Neuronal stem cell (in vitro differentiated cells): ENCODE measurements around the gene MEGF11.

Experiments
- DNase-seq: peaks from one replicate; pipeline ENCODE4 v3.0.0-alpha.2; 2013; ENCODE audit warnings: low spot score
- H2AFZ ChIP-seq: one replicate; pipeline ENCODE4 v1.6.1; 2013; ENCODE audit warnings: mild to moderate bottlenecking, low read length, inconsistent platforms
- H2AK5ac ChIP-seq: 2 replicates; pipeline ENCODE4 v1.6.1; 2013; ENCODE audit warnings: low read depth, mild to moderate bottlenecking, inconsistent platforms, low read length, moderate library complexity, mixed read lengths
- H2BK120ac ChIP-seq: 2 replicates; pipeline ENCODE4 v1.6.1; 2013; ENCODE audit warnings: low read depth, mild to moderate bottlenecking, inconsistent platforms, low read length, moderate library complexity, mixed read lengths
- H2BK12ac ChIP-seq: one replicate; pipeline ENCODE4 v1.6.1; 2013; ENCODE audit warnings: low read length, inconsistent platforms
- H2BK15ac ChIP-seq: 2 replicates; pipeline ENCODE4 v1.6.1; 2013; ENCODE audit warnings: mild to moderate bottlenecking, low read length, inconsistent platforms, mixed read lengths
- H2BK5ac ChIP-seq: one replicate; pipeline ENCODE4 v1.6.1; 2013; ENCODE audit warnings: inconsistent platforms, mild to moderate bottlenecking, low read length, moderate library complexity
- H3K14ac ChIP-seq: one replicate; pipeline ENCODE4 v1.6.1; 2013; ENCODE audit warnings: low read length, inconsistent platforms
- H3K18ac ChIP-seq: 2 replicates; pipeline ENCODE4 v1.6.1; 2013; ENCODE audit warnings: low read length, inconsistent platforms
- H3K23ac ChIP-seq: 2 replicates; pipeline ENCODE4 v1.6.1; 2013; ENCODE audit warnings: low read depth, mild to moderate bottlenecking, mixed read lengths, low read length, inconsistent platforms; ENCODE audit not compliant: poor library complexity
- H3K27ac ChIP-seq: replicated peaks from 3 replicates; pipeline ENCODE4 v1.5.1; 2013; ENCODE audit warnings: low read length, inconsistent platforms
- H3K27me3 ChIP-seq, 3 experiments: 2 replicates each; pipeline ENCODE4 v1.6.1; 2013; ENCODE audit warnings: low read length in 3 of 3, mild to moderate bottlenecking in 2 of 3, inconsistent platforms in 1 of 3, low read depth in 1 of 3, mixed read lengths in 1 of 3, moderate library complexity in 1 of 3; ENCODE audit not compliant: control insufficient read depth in 3 of 3, insufficient read depth in 3 of 3
- H3K36me3 ChIP-seq, 2 donors: replicated peaks in 1 of 2; 2 replicates each; pipeline ENCODE4 v1.6.1; 2013; ENCODE audit warnings: low read length in 2 of 2; ENCODE audit not compliant: control insufficient read depth in 2 of 2, insufficient read depth in 2 of 2
- H3K4ac ChIP-seq: 2 replicates; pipeline ENCODE4 v1.6.1; 2013; ENCODE audit warnings: inconsistent platforms, mild to moderate bottlenecking, low read length, moderate library complexity
- H3K4me1 ChIP-seq, 2 donors: 1 replicate in 1 of 2; 2 replicates in 1 of 2; pipeline ENCODE4 v1.6.1; 2013; ENCODE audit warnings: low read length in 2 of 2, low read depth in 1 of 2; ENCODE audit not compliant: control insufficient read depth in 2 of 2, insufficient read depth in 1 of 2
- H3K4me2 ChIP-seq: one replicate; pipeline ENCODE4 v1.6.1; 2013; ENCODE audit warnings: mild to moderate bottlenecking, low read length, inconsistent platforms; ENCODE audit not compliant: insufficient read depth, poor library complexity, severe bottlenecking
- H3K4me3 ChIP-seq, 2 donors: 2 replicates each; pipeline ENCODE4 v1.5.1; 2013; ENCODE audit warnings: low read length in 2 of 2, mild to moderate bottlenecking in 2 of 2, inconsistent platforms in 1 of 2, moderate library complexity in 1 of 2
- H3K79me1 ChIP-seq: one replicate; pipeline ENCODE4 v1.6.1; 2013; ENCODE audit warnings: low read depth, mild to moderate bottlenecking, inconsistent platforms, low read length, moderate library complexity
- H3K9ac ChIP-seq: one replicate; pipeline ENCODE4 v1.6.1; 2013; ENCODE audit warnings: mild to moderate bottlenecking, low read depth, low read length, inconsistent platforms; ENCODE audit not compliant: poor library complexity
- H3K9me3 ChIP-seq, 2 donors: replicated peaks in 1 of 2; 2 replicates each; pipeline versions ENCODE3 to v1.6.1; 2013; ENCODE audit warnings: low read length in 2 of 2, mild to moderate bottlenecking in 2 of 2, inconsistent platforms in 1 of 2, low read depth in 1 of 2, mixed read lengths in 1 of 2, moderate library complexity in 1 of 2; ENCODE audit not compliant: control insufficient read depth in 2 of 2, insufficient read depth in 1 of 2
- H4K8ac ChIP-seq: one replicate; pipeline ENCODE4 v1.6.1; 2013; ENCODE audit warnings: low read depth, mild to moderate bottlenecking, inconsistent platforms, low read length, moderate library complexity
- H4K91ac ChIP-seq: one replicate; pipeline ENCODE4 v1.6.1; 2013; ENCODE audit warnings: low read length, low read depth, mild to moderate bottlenecking, inconsistent platforms; ENCODE audit not compliant: poor library complexity
- WGBS, 2 donors: extraction: QIAGEN DNeasy Blood & Tissue Kit; methylation state at CpG; one replicate each; pipeline ENCODE4 v1.1.7; 2013; ENCODE audit warnings: missing lambda C conversion rate in 2 of 2, mixed read lengths in 1 of 2; ENCODE audit not compliant: insufficient read length in 2 of 2, insufficient replicate concordance in 1 of 2; ENCODE audit errors: extremely low coverage in 2 of 2; 5-methylcytosine and 5-hydroxymethylcytosine counted together

MEGF11 gene

DNA sequence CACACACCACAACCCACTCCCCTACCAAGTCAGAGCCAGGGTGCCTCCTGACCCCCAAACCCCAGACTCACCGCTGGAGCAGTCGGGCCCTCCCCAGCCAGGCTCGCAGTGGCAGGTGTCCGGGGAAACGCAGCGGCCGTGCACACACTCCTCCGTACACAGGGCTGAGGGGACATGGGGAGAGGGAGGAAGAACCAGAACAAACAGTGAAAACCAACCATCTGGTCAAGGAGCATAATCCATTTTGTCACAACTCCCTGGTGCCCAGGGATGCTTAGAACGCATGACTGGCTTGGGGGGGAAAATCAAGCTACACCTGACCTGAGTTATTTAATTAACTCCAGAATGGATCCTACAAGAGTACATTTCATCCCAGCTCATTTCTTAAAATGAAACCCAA is 159.2 kb downstream of the MEGF11 start:
- peak overlapping the region; percentile 44 for H4K91ac ChIP-seq
- no peak overlapping the region for H3K4me3 ChIP-seq
- H3K36me3 ChIP-seq: no peaks in the 10 kb centered on the region
- WGBS, 2 donors: no CpG with 5 or more reads among the region's 9 CpGs
- no peak overlapping the region for H3K27ac ChIP-seq
- peaks cover 0 to 47% (median under 1%) of the 10 kb centered on the region in 3 experiments for H3K27me3 ChIP-seq
- DNase-seq: no peak
- H2BK5ac ChIP-seq: no peak overlapping the region
- H3K9ac ChIP-seq: no peak overlapping the region
- H3K9me3 ChIP-seq: no peaks in the 10 kb centered on the region
- no peak overlapping the region for H4K8ac ChIP-seq
- peak overlapping the region; percentile 22 for H2BK15ac ChIP-seq
- no peak overlapping the region for H2AFZ ChIP-seq
- no peak overlapping the region for H3K23ac ChIP-seq
- no peak overlapping the region for H2AK5ac ChIP-seq
- H3K4me2 ChIP-seq: no peak overlapping the region
- H3K4me1 ChIP-seq: peaks cover 0 to 7% of the 10 kb centered on the region in 2 donors
- no peak overlapping the region for H3K14ac ChIP-seq
- H2BK120ac ChIP-seq: no peak overlapping the region
- no peak overlapping the region for H2BK12ac ChIP-seq
- no peak overlapping the region for H3K18ac ChIP-seq
- no peak overlapping the region for H3K4ac ChIP-seq
- H3K79me1 ChIP-seq: no peaks in the 10 kb centered on the region

DNA sequence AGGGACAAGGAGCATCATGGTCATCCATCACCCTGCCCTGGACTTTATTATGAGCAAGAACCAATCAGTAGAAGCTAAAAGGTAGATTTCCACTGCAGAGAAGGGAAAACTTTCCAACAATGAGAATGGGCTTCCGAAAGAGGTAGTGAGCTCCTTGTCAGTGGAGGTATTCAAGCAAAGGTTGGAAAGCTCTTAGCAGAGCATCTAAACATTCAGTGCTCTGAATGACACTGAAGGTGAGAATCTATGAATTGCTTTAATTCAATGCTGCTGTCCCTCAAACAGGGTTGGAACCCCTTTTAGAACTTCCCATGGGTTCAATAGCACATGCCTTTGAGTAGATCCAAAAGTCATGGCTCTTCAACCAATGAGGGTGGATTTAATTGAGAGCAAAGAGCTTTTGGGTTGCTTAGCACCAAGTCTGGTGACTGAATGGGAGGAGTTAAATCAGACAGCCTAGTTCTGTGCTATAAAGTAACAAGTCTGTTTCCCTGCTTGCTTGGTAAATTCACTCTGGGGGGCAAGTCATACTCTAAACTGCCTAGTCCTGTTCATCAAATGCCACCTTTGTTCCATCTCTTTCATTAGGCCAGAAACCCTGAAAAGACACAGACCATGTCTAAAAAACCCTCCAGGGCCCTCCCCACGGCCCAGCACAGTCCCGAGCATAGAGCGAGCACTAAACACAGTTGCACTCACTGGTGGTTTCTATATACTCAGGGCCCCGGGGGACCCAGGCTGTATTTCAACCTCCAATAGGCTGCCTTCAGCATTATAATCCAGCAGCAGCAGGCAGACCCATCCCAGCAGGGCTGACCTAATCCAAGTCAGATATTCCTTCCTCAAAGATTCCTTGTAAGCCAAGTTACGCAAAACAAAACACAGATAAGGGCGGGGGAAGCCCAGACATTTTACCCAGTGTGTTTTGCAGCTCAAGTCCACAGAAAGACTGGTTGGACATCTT is 161.2 kb downstream of the MEGF11 start:
- Histone ChIP-seq H2AK5ac (no peak overlapping the region), H3K27me3 (peaks cover 0 to 39% (median 2%) of the 10 kb centered on the region in 3 experiments), H2AFZ (no peak overlapping the region), H3K4ac (no peak overlapping the region), H3K23ac (no peak overlapping the region), H3K27ac (no peak overlapping the region), H3K9ac (no peak overlapping the region), H3K18ac (no peak overlapping the region), H2BK120ac (no peak overlapping the region), H3K4me2 (no peak overlapping the region), H2BK12ac (no peak overlapping the region), H3K36me3 (no peaks in the 10 kb centered on the region), H4K8ac (no peak overlapping the region), H3K9me3 (no peaks in the 10 kb centered on the region), H4K91ac (no peak overlapping the region), H3K14ac (no peak overlapping the region), H2BK5ac (no peak overlapping the region), H2BK15ac (no peak overlapping the region), H3K4me1 (peaks cover 0 to 7% of the 10 kb centered on the region in 2 donors), H3K4me3 (no peak overlapping the region), H3K79me1 (no peaks in the 10 kb centered on the region)
- DNase-seq: no peak
- no CpG with 5 or more reads among the region's 7 CpGs for WGBS, 2 donors

DNA sequence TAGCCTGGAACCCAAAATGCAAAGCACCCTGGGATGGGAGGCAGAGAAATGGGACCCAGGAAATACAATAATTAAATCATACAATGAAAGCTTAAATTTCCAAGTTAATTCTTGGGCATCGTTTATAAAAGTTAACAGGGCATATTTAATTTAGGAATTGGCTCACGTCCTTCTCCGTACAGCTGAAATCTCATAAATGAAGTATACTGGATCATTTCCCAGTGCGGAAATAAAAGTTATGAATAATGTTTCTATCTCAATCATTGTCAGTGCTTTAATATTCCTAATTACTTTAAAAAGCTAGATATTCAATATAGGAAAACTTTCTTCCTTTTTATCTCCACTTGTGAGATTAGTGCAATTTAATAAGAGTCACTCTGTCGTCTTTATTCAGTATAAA is 164.0 kb downstream of the MEGF11 start:
- WGBS, 2 donors: no CpG with 5 or more reads among the region's 5 CpGs
- no peak overlapping the region for H3K18ac ChIP-seq
- H3K9ac ChIP-seq: no peak overlapping the region
- H3K4me1 ChIP-seq: no peaks in the 10 kb centered on the region
- H3K23ac ChIP-seq: peak overlapping the region; percentile 48
- H4K8ac ChIP-seq: no peak overlapping the region
- no peak overlapping the region for H3K4me2 ChIP-seq
- no peak overlapping the region for H2BK5ac ChIP-seq
- no peak overlapping the region for H2AFZ ChIP-seq
- no peak overlapping the region for H2AK5ac ChIP-seq
- no peak overlapping the region for H3K14ac ChIP-seq
- H3K4ac ChIP-seq: no peak overlapping the region
- H2BK15ac ChIP-seq: no peak overlapping the region
- H3K27ac ChIP-seq: no peak overlapping the region
- no peak overlapping the region for H3K4me3 ChIP-seq
- no peak for DNase-seq
- no peak overlapping the region for H2BK120ac ChIP-seq
- no peak overlapping the region for H4K91ac ChIP-seq
- H3K27me3 ChIP-seq: peaks cover 0 to 12% (median 2%) of the 10 kb centered on the region in 3 experiments
- H3K36me3 ChIP-seq: no peaks in the 10 kb centered on the region
- H3K9me3 ChIP-seq: no peaks in the 10 kb centered on the region
- no peak overlapping the region for H2BK12ac ChIP-seq
- peaks cover 1% of the 10 kb centered on the region for H3K79me1 ChIP-seq

DNA sequence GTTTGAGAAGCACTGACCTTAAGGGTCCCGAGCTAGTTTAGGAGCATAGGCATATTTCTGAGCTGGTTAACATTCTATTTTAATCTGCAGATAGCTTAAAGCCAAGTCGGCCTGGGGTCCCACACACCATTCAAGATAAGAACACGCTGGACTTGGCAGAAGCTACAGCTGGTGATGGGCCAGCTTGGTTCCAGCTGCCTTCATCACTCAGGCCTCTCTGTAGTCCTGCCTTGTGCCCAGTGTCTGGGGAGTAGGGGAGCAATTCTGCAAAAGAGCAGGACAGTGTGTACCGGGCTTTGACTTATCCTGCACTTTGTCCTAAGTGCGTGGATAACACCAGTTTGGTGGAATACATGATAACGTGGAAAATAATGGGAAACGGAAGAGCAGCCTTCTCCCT is 164.5 kb downstream of the MEGF11 start:
- no peaks in the 10 kb centered on the region for H3K4me1 ChIP-seq
- no peak overlapping the region for H2BK120ac ChIP-seq
- H3K36me3 ChIP-seq: no peaks in the 10 kb centered on the region
- no peak overlapping the region for H3K14ac ChIP-seq
- peaks cover 0 to 8% (median 2%) of the 10 kb centered on the region in 3 experiments for H3K27me3 ChIP-seq
- H4K91ac ChIP-seq: no peak overlapping the region
- no peak overlapping the region for H3K18ac ChIP-seq
- no CpG with 5 or more reads among the region's 7 CpGs for WGBS, 2 donors
- no peak overlapping the region for H2BK15ac ChIP-seq
- H3K4me2 ChIP-seq: no peak overlapping the region
- no peak for DNase-seq
- no peak overlapping the region for H3K27ac ChIP-seq
- no peak overlapping the region for H2AFZ ChIP-seq
- no peak overlapping the region for H4K8ac ChIP-seq
- no peak overlapping the region for H2AK5ac ChIP-seq
- no peak overlapping the region for H2BK12ac ChIP-seq
- no peaks in the 10 kb centered on the region for H3K9me3 ChIP-seq
- H3K79me1 ChIP-seq: peaks cover 1% of the 10 kb centered on the region
- H3K4me3 ChIP-seq: no peak overlapping the region
- H3K4ac ChIP-seq: peak overlapping the region; percentile 78
- peak overlapping the region; percentile 48 for H3K23ac ChIP-seq
- peak overlapping the region; percentile 12 for H3K9ac ChIP-seq
- H2BK5ac ChIP-seq: no peak overlapping the region
